ENCODE data around the gene RAB38. TPM values are rescaled to one million over a fixed set of nuclear protein-coding genes. Genes with fewer than 3 reads are reported as not detected.

RAB38 gene
- total RNA-seq, 4 donors from 2014 or later = 0.75 to 2.1 (median 0.80) TPM

- no peak for TF ChIP-seq POLR2AphosphoS5 (IDR thresholded peaks at IDR 0.05)
- TF ChIP-seq CTCF (IDR thresholded peaks at IDR 0.05) = no peak
- no peak for TF ChIP-seq EP300 (IDR thresholded peaks at IDR 0.05)
- no peak for TF ChIP-seq POLR2A (IDR thresholded peaks at IDR 0.05; ENCODE audit: low read depth)
- H3K27me3 ChIP-seq = no peaks in the 10 kb centered on the region
- no peak overlapping the region for H3K27ac ChIP-seq (replicated peaks in 1 of 4)
- DNase-seq (ENCODE audit: extremely low spot score) = no peak
- intact Hi-C loops (cut with DNase I) = no loop called here
- no peak overlapping the region for H3K4me3 ChIP-seq
- H3K4me1 ChIP-seq = no peaks in the 10 kb centered on the region
- H3K9me3 ChIP-seq = no peaks in the 10 kb centered on the region
- 51% methylated on average over 6 of the region's 6 CpGs for WGBS
- H3K36me3 ChIP-seq = no peaks in the 10 kb centered on the region
Observed at GRCh38 chr11:88100151-88100550, 75.1 kb downstream of the RAB38 start.

GRCh38 chr11:88098289-88098688 is 77.0 kb downstream of the RAB38 start:
- TF ChIP-seq EP300 (IDR thresholded peaks at IDR 0.05) (no peak), POLR2AphosphoS5 (IDR thresholded peaks at IDR 0.05) (no peak), POLR2A (IDR thresholded peaks at IDR 0.05; ENCODE audit: low read depth) (no peak), CTCF (IDR thresholded peaks at IDR 0.05) (no peak)
- Histone ChIP-seq H3K4me1 (no peaks in the 10 kb centered on the region), H3K27me3 (no peaks in the 10 kb centered on the region), H3K27ac (replicated peaks in 1 of 4) (no peak overlapping the region), H3K36me3 (no peaks in the 10 kb centered on the region), H3K4me3 (no peak overlapping the region), H3K9me3 (no peaks in the 10 kb centered on the region)
- DNase-seq (ENCODE audit: extremely low spot score) = no peak
- intact Hi-C loops (cut with DNase I) = no loop called here

GRCh38 chr11:88089134-88089533 is 86.1 kb downstream of the RAB38 start:
- Histone ChIP-seq H3K9me3 (no peaks in the 10 kb centered on the region), H3K27ac (replicated peaks in 1 of 4) (no peak overlapping the region), H3K27me3 (no peaks in the 10 kb centered on the region), H3K4me3 (no peak overlapping the region), H3K36me3 (no peaks in the 10 kb centered on the region), H3K4me1 (no peaks in the 10 kb centered on the region)
- no peak for DNase-seq (ENCODE audit: extremely low spot score)
- 69% methylated on average over 1 of the region's 1 CpG for WGBS
- intact Hi-C loops (cut with DNase I) = no loop called here
- TF ChIP-seq POLR2A (IDR thresholded peaks at IDR 0.05; ENCODE audit: low read depth) (no peak), POLR2AphosphoS5 (IDR thresholded peaks at IDR 0.05) (no peak), EP300 (IDR thresholded peaks at IDR 0.05) (no peak)

GRCh38 chr11:88087337-88087736 is 87.9 kb downstream of the RAB38 start:
- Histone ChIP-seq H3K27me3 (no peaks in the 10 kb centered on the region), H3K36me3 (no peaks in the 10 kb centered on the region), H3K27ac (replicated peaks in 1 of 4) (no peak overlapping the region), H3K4me3 (no peak overlapping the region), H3K9me3 (no peaks in the 10 kb centered on the region), H3K4me1 (no peaks in the 10 kb centered on the region)
- intact Hi-C loops (cut with DNase I) = no loop called here
- no peak for DNase-seq (ENCODE audit: extremely low spot score)
- TF ChIP-seq EP300 (IDR thresholded peaks at IDR 0.05) (no peak), POLR2AphosphoS5 (IDR thresholded peaks at IDR 0.05) (no peak), CTCF (IDR thresholded peaks at IDR 0.05) (no peak), POLR2A (IDR thresholded peaks at IDR 0.05; ENCODE audit: low read depth) (no peak)
- 63% methylated on average over 3 of the region's 3 CpGs for WGBS

GRCh38 chr11:88086297-88086696 is 88.9 kb downstream of the RAB38 start:
- intact Hi-C loops (cut with DNase I) = no loop called here
- WGBS = 90% methylated on average over 2 of the region's 2 CpGs

More at GRCh38 chr11:88086297-88086696, 88.9 kb downstream of the RAB38 start:
- Histone ChIP-seq H3K36me3 (no peaks in the 10 kb centered on the region), H3K4me3 (no peak overlapping the region), H3K27me3 (no peaks in the 10 kb centered on the region), H3K27ac (replicated peaks in 1 of 4) (no peak overlapping the region), H3K4me1 (no peaks in the 10 kb centered on the region), H3K9me3 (no peaks in the 10 kb centered on the region)
- DNase-seq (ENCODE audit: extremely low spot score) = no peak
- TF ChIP-seq EP300 (IDR thresholded peaks at IDR 0.05) = no peak
- TF ChIP-seq POLR2AphosphoS5 (IDR thresholded peaks at IDR 0.05) = no peak
- no peak for TF ChIP-seq POLR2A (IDR thresholded peaks at IDR 0.05; ENCODE audit: low read depth)
- no peak for TF ChIP-seq CTCF (IDR thresholded peaks at IDR 0.05)

All from esophagus muscularis mucosa (tissue), 4 donors.